Measurements from ENCODE around the gene PAM.

DNA sequence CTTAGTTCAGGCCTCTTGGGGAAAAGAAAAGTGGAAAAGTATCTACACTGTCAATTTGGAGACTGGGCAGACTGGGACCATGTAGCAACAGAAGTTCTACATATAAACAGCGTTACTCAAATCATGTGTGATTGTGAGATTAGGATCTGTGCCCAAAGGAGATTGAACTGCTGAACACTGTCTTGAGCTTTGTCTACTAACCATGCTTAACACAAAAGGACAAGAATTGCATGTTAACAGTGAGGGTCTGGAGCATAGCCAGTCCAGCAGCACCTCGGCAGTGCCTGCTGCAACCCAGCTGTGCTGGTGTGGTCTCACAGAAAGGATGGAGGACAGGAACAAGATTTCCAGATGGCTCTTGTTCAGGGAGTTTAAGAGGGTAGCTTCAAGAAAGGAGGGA lies 5.7 kb downstream of the PAM start:
- no peak for TF ChIP-seq RARB (CRISPR knock-in tag; IDR thresholded peaks at IDR 0.05)
- TF ChIP-seq, protein P1, sequence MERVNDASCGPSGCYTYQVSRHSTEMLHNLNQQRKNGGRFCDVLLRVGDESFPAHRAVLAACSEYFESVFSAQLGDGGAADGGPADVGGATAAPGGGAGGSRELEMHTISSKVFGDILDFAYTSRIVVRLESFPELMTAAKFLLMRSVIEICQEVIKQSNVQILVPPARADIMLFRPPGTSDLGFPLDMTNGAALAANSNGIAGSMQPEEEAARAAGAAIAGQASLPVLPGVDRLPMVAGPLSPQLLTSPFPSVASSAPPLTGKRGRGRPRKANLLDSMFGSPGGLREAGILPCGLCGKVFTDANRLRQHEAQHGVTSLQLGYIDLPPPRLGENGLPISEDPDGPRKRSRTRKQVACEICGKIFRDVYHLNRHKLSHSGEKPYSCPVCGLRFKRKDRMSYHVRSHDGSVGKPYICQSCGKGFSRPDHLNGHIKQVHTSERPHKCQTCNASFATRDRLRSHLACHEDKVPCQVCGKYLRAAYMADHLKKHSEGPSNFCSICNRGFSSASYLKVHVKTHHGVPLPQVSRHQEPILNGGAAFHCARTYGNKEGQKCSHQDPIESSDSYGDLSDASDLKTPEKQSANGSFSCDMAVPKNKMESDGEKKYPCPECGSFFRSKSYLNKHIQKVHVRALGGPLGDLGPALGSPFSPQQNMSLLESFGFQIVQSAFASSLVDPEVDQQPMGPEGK (CRISPR knock-in tag; IDR thresholded peaks at IDR 0.05; ENCODE audit: borderline replicate concordance): no peak
- TF ChIP-seq, protein P2, sequence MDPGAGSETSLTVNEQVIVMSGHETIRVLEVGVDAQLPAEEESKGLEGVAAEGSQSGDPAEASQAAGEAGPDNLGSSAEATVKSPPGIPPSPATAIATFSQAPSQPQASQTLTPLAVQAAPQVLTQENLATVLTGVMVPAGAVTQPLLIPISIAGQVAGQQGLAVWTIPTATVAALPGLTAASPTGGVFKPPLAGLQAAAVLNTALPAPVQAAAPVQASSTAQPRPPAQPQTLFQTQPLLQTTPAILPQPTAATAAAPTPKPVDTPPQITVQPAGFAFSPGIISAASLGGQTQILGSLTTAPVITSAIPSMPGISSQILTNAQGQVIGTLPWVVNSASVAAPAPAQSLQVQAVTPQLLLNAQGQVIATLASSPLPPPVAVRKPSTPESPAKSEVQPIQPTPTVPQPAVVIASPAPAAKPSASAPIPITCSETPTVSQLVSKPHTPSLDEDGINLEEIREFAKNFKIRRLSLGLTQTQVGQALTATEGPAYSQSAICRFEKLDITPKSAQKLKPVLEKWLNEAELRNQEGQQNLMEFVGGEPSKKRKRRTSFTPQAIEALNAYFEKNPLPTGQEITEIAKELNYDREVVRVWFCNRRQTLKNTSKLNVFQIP (CRISPR knock-in tag; IDR thresholded peaks at IDR 0.05; ENCODE audit: borderline replicate concordance, low read depth): no peak
- TF ChIP-seq, protein P3, sequence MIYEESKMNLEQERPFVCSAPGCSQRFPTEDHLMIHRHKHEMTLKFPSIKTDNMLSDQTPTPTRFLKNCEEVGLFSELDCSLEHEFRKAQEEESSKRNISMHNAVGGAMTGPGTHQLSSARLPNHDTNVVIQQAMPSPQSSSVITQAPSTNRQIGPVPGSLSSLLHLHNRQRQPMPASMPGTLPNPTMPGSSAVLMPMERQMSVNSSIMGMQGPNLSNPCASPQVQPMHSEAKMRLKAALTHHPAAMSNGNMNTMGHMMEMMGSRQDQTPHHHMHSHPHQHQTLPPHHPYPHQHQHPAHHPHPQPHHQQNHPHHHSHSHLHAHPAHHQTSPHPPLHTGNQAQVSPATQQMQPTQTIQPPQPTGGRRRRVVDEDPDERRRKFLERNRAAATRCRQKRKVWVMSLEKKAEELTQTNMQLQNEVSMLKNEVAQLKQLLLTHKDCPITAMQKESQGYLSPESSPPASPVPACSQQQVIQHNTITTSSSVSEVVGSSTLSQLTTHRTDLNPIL (CRISPR knock-in tag; IDR thresholded peaks at IDR 0.05; ENCODE audit: low read depth): no peak
- TF ChIP-seq CSDC2 (CRISPR knock-in tag; IDR thresholded peaks at IDR 0.05): no peak
- TF ChIP-seq, protein P4, sequence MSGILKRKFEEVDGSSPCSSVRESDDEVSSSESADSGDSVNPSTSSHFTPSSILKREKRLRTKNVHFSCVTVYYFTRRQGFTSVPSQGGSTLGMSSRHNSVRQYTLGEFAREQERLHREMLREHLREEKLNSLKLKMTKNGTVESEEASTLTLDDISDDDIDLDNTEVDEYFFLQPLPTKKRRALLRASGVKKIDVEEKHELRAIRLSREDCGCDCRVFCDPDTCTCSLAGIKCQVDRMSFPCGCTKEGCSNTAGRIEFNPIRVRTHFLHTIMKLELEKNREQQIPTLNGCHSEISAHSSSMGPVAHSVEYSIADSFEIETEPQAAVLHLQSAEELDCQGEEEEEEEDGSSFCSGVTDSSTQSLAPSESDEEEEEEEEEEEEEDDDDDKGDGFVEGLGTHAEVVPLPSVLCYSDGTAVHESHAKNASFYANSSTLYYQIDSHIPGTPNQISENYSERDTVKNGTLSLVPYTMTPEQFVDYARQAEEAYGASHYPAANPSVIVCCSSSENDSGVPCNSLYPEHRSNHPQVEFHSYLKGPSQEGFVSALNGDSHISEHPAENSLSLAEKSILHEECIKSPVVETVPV (CRISPR knock-in tag; IDR thresholded peaks at IDR 0.05): no peak
- TF ChIP-seq ZFP3 (CRISPR knock-in tag; IDR thresholded peaks at IDR 0.05): no peak
- no peak for TF ChIP-seq SNAI2 (CRISPR knock-in tag; IDR thresholded peaks at IDR 0.05)
- TF ChIP-seq PPARA (CRISPR knock-in tag; IDR thresholded peaks at IDR 0.05; ENCODE audit: borderline replicate concordance): no peak

Data from SK-N-SH treated with all-trans-retinoic acid at 6 μM for 48 hours (cell line).